OCI-M1 (cell line): ENCODE measurements around the gene HAUS8.
"Not testable (repeated sequence)": the region's sequence is repeated elsewhere in the genome, so short reads cannot be mapped to it uniquely, and the experiment has no call there.

Source experiments
- DNase-seq: peaks from one replicate; lab custom pipeline; 2025; lab: John Stamatoyannopoulos, UW

Gene HAUS8, protein sequence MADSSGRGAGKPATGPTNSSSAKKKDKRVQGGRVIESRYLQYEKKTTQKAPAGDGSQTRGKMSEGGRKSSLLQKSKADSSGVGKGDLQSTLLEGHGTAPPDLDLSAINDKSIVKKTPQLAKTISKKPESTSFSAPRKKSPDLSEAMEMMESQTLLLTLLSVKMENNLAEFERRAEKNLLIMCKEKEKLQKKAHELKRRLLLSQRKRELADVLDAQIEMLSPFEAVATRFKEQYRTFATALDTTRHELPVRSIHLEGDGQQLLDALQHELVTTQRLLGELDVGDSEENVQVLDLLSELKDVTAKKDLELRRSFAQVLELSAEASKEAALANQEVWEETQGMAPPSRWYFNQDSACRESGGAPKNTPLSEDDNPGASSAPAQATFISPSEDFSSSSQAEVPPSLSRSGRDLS

DNA sequence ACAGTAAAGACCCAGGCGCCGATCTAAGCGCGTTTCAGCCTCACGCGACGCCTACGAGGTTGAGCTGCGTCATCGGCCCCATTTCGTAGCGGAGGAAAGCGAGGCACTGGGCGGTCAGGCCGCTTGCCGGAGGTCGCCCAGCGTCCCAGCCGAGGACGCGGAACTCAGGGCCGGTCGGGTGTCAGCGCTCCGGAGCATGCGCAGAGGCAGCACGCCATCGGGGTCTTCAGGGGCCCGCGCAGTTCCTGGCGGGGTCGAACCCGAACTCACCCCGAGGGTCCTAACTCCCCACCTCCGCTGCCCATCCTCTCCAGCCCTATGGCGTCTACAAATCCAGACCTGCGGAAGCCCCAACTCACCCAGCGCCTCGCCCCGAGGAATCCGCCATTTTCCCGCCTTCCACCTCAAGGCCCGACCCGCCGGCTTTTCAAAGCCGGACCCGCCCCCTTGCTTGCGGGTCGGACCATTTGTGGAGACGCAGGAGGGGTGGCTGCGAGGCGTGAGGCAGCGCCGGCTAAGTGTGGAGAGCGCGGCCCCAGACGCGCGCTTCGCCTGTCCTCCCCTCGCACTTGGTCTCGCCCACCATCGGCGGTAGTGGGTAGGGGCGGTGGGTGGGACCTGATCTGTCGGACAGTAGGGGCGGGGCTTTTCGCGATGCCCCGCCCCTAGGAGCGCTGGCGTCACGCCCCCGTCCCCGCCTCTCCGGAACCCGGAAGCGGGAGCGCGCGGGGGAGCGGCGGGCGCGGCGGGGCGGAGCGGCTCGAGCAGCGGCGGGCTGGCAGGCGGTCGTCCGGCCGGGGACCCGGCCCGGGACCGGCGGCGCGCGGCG lies at the start of gene HAUS8, which contains the start of gene MYO9B:
TSS of gene HAUS8 (minus strand) at position 418 of the 829 bp plus-strand sequence. CDS start at position 388, 30 bp downstream.
TSS of gene MYO9B (plus strand) at position 743 of the 829 bp plus-strand sequence. CDS start 25,941 bp downstream, outside the sequence.
- peak; percentile 100 for DNase-seq

DNA sequence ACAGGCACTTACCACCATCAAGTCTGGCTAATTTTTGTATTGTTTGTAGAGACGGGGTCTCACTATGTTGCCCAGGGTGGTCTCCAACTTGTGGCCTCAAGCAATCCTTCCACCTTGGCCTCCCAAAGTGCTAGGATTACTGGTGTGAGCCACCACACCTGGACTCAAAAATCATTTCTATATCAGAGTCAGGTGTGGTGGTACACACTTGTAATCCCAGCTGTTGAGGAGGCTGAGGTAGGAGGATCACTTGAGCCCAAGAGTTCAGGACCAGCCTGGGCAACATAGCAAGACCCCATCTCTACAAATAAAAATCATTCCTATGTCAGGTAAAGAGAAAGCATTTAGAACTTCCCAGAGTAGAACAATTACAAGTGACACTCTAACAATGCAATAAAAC lies 48.8 kb upstream of the HAUS8 start:
- no peak for DNase-seq

DNA sequence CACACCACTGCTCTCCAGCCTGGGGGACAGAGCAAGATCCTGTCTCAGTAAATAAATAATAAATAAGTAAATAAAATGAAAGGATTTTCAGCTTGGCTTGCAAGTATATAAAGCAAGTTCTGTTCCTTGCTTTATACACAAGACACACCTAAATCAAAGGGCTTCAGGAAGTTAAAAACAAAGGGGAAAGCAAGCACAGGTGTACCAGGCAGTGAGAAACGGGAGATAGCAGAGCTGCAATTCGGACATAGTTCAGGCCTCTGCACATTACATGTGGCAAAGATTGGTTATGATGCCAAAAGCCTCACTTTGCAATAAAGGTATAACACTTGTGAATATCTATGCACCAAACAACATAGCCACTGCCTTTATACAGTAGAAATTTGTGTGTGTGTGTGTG lies 47.8 kb upstream of the HAUS8 start:
- DNase-seq: no peak

DNA sequence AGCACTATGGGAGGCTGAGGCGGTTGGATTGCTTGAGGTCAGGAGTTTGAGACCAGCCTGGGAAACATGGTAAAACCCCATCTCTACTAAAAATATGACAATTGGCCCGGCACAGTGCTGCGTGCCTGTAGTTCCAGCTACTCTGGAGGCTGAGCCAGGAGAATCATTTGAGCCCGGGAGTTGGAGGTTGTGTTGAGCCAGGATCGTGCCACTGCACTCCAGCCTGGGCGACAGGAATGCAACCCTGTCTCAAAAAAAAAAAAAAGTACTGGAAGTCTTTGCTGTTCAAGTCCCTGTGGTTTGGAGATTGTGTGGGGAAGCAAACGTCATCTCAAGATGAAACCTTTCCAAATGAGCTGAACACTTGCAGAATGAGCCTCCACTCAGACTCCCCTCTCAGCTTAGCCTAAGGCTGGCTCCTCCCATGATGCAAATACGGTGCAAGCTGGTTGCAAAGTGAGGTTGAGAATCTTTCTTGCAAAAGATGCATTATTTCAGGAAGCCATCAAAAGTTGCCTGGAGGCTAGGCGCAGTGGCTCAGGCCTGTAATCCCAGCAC lies 46.6 kb upstream of the HAUS8 start:
- no peak for DNase-seq

DNA sequence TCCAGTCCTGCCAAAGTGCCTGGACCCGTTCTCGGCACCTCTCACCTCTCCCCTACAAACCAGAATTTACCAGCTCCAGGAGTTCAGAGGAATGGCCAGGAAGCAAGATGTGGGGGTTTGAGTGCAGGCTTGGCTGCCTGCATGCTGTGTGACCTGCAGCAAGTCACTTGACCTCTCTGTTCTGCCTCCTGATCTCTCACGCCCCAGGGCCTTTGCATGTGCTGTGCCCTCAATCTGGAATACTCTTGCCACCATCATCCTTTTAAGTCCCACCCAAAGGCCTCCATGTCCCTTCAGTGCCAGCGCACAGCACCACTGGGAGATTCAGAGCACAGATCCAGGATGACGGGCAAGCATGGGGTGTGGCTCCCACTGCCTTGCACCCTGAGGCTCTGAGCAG lies 43.7 kb upstream of the HAUS8 start:
- DNase-seq: no peak

DNA sequence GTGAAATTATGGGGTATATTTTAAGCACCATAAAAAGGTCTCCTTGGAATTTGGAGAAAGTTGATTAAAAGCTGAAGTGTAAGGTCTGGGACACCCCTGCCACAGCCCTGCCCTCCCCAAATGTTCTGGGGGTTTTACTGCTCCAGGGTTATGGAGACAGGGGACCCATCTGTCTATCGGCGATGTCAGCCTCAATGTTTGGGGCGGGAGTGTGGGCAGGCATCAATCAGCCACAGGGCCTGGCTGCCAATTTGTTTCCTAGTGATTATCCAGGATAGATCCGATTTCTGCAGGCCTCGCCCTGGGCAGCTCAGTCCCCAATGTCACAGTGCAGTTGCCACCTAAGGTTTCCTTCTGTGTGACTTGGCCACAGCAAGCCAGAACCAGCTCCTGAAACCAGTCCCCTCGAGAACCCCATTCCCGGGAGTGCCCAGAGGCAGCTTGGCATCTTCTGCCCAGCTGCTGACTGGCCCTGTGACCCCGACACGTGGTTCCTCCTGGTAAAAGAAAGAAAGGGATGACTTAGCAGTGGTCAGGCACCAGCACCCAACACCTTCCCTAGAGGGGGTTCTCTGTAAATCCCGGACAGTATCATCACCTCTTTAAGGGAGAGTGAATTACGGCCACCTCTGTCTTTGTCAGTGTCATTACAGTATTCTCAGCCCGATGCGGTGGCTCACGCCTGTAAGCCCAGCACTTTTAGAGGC lies 41.9 kb upstream of the HAUS8 start:
- DNase-seq: no peak

DNA sequence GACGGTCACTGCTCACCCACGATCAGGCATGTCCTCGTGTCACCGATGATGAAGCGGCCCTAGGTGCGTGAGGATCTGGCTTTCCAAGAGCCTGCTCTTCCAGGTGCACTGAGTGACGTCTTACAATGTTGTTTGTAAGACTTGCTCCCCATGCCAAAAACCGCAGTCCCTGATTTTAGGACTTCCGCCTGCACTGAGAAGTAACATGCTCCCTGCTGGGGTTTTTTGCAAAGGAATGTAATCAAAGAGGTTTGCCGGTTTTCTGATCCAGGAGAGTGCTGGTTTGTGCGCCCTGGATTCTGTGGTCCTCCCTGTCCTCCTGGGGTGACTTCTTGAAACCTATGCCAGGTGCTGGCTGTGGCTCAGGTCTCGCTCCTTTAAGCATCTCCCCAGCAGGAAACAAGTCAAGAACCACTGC lies 39.2 kb upstream of the HAUS8 start:
- no peak for DNase-seq

DNA sequence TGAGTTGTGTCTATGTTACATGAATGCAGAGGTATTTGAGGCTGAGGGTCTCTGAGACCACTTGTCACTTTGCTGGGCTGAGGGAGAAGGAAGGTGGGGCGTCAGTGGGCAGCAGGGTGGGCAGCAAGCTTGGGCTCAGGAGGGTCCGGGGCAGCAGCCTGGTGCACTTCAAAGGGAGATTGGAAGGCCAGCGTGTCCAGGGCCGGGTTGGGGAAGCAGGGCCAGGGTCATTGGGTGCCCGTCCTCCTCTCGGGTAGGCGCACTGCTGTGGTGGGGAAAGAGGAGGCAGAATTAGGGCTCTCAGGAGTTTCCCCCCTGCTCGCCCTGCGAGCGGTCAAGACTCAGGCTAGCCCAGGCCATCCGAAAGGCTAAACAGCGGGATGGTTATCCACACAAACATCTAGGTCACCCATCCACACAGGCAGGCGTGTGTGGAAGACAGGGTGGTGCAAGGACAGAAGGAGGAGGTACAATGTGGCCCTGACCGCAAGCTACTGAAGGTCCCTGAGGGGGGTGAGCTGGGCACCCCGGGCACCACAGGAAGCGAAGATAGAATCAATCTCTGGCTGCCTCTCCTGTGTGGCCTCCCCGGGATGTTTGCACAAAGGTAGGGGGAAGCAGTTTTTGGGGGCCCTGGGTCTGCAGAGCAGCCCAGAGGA lies 38.0 kb upstream of the HAUS8 start:
- DNase-seq: no peak

DNA sequence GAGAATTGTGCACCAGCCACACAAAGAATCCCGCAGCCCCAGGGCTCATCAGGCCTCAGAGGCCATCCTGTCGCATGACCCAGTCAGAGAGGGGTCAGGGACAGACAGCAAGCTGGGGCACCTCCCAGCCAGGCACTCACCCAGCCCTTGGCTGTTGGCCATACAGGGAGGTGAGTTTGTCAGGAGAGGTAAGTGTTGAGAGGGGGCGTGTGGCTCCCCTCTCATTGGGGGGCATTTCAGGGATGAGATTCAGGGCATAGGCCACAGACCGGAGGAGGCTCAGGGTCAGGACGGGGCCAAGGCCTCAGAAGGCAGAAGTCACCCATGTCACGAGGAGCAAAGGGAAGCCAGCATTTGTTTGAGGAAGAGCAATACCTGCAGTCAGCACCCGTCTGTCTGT lies 37.4 kb upstream of the HAUS8 start:
- DNase-seq: no peak

DNA sequence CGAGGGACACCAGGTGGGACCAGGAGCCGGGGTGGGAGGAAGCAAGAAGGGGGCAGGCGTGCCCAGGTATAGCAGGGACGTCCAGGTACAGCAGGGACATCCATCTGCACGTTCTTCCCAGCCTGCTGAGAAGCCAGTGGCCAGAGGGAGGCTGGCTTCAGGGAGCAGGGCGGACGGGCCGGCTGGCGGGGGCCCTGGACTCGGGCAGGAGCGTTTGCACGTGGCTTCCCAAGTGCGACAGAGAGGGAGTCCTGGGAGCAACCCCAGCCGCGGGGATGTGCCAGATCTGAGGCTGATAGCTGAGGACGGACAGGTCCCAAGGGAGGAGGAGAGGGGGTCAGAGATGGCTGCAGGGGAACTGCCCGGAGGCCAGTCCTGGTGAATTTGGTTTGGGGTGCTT lies 37.0 kb upstream of the HAUS8 start:
- no peak for DNase-seq

DNA sequence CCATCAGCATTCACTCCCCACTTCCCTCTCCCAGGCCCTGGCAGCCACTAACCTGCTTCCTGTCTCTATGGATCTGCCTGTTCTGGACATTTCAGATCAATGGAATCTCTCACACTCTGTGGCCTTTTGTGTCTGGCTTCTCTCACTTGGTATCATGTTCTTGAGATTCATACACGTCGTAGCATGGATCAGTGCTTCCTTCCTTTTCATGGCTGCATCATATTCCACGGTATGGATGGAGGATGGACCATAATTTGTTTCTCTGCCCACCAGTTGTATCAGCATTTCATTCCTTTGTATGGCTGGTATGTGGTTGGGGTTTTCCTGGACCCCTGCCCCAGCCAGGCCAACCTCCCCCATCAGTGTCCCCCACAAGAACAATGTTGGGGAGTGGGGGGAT lies 36.5 kb upstream of the HAUS8 start:
- no peak for DNase-seq

DNA sequence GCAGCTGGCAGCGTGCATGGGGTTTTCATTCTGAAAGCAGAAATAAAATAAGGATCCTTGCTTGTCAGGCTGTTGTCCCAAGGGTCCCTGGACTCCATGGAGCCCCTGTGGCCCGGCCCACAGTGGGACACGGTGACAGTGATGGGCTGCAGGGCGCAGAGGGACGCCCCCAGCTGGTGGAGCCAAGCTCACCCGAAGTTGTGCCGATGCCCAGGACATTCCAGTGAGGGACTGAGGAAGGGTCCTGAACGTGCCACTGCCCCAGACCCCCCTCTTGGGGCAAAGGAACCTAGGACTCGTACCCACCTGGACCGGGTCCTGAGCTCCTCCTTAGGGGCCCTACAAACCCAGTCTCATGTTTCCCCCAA lies 35.3 kb upstream of the HAUS8 start:
- no peak for DNase-seq

DNA sequence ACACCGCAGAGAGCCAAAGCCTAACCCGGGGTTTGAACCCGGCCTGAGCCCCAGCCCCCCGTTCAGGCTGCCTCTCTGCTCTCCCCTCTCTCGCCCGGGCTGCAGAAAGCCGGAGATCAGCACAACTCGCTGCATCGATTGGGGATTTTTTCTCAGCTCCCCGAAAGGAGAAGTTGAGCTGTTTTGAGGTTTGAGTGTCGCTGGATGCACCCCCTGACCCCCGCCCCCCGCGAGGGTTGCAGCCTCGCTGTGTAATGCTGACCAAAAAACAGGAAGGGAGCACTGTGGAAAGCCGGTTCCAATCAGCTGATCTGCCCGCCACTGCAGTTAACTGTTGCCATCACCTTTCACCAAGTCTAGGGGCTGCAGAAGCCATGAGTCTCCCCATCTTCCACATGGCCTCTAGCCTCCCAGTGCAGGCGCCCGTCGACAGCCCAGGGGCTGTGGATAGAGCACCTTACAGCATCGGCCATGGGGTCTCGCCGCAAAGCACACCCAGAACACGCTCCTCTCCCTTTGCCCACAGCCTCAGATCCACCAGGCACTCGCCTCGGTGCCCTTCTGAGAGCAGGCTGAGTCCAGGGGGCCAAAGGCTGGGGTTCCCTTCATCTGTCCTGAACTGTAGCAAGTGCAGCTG lies 34.8 kb upstream of the HAUS8 start:
- no peak for DNase-seq

DNA sequence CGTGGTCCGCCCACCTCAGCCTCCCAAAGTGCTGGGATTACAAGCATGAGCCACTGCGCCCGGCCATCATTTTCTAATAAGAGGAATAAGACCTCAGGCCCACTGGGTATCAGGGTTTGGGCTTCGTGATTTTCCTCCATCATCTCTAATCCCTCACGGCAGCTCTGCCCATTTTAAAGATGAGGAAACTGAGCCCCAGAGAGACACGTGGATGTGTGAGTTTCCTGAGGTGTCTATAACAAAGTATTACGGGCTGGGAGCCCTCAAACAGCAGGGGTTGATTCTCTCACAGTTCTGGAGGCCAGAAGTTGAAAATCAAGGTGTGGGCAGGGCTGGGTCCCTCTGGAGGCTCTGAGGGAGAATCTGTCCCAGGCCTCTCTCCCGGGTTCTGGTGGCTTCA lies 34.0 kb upstream of the HAUS8 start:
- DNase-seq: no peak

DNA sequence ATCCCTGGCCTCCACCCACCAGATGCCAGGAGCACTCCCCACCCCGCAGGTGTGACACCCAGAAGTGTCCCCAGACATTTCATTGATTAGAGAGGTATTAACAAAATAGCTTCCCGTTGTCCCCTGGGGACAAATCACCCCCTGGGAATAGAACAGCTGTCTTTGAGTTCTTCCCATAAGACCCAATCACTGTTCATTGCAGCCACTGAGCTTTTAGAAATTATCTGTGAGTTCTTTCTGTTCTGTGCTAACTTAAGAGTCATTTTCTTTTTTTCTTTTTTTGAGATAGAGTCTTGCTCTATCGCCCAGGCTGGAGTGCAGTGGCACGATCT lies 33.2 kb upstream of the HAUS8 start:
- no peak for DNase-seq

DNA sequence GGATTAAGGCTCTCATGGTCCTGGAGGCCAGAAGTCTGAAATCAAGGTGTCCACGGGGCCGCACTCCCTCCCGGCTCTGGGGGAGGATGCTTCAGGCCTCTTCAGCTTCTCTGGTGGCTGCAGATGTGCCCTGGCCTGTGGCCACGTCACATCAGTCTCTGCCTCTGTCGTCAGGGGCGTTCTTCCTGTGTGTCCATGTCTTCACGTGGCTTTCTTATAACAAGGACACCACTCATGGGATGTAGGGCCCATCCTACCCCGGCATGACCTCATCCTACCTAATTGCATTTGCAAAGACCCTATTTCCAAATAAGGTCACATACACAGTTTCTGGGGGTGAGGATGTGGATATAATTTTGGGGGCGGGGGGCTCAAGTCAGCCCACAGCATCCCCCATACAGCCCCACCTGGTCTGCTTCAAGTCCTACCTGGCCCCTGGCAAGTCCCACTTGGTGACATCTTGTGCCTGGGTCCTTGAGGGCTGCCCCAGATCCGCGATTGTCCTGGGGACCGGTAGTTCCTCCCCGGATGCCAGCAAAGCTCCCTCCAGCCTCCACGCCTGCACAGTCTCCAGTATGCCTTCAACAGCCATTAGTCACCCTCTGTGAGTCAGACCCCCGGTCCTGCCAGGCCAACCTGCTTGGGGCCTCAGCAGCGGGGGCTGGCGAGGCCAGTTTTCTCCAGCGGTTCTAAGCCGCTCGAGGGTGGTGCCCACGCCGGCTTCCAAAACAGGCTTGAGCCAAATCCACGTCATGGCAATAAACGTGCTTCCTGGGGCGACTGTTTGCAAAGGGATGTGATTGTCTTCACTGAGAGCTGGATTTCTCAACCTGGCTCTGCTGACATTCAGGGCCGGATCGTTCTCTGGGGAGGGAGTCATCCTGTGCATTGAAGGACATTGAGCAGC lies 32.5 kb upstream of the HAUS8 start:
- DNase-seq: no peak

DNA sequence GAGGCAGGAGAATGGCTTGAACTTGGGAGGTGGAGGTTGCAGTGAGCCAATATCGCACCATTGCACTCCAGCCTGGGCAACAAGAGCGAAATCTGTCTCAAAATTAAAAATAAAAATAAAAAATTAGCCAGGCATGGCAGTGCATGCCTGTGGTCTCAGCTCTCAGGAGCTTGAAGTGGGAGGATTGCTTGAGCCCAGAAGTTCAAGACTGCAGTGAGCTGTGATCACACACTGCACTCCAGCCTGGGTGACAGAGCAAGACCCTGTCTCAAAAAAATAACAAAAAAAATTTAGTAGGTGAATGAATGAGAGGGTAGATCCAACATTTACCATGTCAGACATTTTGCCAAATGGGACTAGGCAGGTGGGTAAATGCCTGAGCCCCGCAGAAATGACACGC lies 31.7 kb upstream of the HAUS8 start:
- DNase-seq: not testable (repeated sequence)

DNA sequence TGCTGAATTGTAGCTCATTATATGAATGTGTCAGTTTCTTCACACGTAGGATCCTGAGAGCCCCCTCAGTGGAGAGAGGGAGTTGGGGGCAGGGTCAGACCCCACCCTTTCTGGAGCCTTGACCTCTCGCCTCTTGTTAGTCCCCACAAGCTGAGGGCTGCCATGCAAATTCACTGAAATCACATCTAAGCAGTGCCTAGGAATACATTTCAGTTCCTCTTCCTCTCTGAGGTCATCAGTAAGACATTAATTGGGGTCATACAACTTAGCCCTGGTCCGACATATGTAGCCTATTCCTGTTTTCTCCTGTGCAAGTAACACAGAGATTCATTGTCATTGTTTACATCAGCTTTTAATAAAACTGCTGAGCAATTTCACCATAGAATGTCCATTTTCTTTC lies 30.3 kb upstream of the HAUS8 start:
- no peak for DNase-seq

DNA sequence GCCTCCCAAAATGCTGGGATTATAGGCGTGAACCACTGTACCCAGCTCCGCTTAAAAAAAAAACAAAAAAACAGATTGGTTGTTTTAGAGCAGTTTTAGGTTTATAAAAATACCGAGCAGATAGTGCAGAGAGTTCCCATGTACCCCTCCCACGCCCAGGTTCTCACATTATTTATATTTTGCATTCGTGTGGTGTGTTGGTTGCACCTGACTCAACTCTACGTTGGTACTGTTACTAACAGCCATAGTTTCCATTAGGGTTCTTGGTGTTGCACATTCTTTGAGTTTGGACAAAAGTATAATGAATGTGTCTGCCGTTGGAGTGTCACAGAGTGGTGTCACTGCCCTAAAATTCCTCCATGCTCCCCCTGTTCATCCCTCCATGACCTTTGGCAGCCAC lies 29.4 kb upstream of the HAUS8 start:
- DNase-seq: no peak

DNA sequence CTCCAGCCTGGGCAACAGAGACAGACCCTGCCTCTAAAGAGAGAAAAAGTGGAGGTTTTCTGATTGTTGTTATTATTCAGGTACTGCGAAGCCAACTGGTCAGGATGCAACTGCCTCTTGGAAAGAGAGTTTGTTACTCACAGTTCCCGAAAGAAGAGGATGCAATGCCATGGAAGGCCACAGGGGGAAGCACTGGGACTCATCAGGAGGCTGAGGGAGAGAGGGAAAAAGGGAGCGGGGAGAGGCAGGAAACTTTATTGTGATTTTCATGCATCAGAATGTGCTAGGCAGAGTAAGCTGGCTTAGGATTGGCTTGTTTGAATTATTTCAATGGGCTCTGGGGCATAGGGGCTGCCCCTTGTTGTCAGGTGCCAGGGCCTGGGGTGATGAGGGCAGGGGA lies 27.9 kb upstream of the HAUS8 start:
- peak; percentile 66 for DNase-seq
